ENCODE measurements around the gene UQCR10.

Gene UQCR10

DNA sequence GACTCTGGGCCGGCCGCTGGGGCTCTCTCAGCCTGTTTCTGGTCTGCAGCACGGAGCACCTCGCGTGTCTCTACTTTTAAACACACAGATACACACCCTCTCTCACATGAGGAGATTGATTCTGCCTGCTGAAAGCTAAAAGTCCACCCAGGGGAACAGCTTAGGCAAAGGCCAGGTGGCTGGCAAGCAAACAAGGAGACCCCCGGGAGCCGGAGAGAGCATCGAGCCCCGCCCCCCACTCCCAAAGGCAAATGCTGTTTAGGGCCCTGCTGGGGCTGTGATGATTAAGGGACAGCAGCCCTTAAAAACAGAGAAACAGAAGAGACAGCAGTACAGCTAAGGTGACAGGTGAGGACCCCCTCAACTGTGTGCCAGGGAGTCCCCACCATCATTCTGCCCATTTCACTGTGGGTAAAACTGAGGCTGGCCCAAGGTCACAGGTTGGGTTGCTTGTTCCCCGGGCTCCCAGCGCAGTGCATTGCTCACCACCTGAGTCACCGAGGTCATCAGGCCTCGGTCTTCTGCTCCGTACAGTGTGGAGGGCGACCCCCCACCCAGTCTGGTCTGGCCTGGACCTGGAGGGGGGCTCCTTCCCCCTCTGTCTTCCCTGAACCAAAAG is 40.5 kb upstream of the UQCR10 start:
- Histone ChIP-seq H3K27me3 (ENCODE audit: insufficient read depth, low read length, poor library complexity) (no peaks in the 10 kb centered on the region), H3K4me1 (ENCODE audit: insufficient read depth, low read length) (no peaks in the 10 kb centered on the region), H3K79me2 (ENCODE audit: insufficient read depth, low read length) (no peaks in the 10 kb centered on the region), H3K9me3 (ENCODE audit: insufficient read depth, low read length, severe bottlenecking) (no peaks in the 10 kb centered on the region), H3K4me3 (ENCODE audit: low read depth in 1 of 2, low read length in 2 of 2) (no peak overlapping the region), H3K4me2 (ENCODE audit: insufficient read depth, low read length) (no peak overlapping the region), H3K27ac (ENCODE audit: low read length) (no peak overlapping the region), H4K20me1 (ENCODE audit: insufficient read depth, low read length) (peaks cover 5% of the 10 kb centered on the region; the same call in 1 of the 2 replicates), H3K36me3 (ENCODE audit: insufficient read depth, low read length) (peaks cover 10% of the 10 kb centered on the region; the same call in 1 of the 2 replicates), H2AFZ (ENCODE audit: low read depth, low read length) (no peak overlapping the region), H3K9ac (ENCODE audit: low read depth, low read length) (no peak overlapping the region)
- no peak for TF ChIP-seq EZH2 (IDR thresholded peaks at IDR 0.05; ENCODE audit: borderline replicate concordance, low read depth, low read length, severe bottlenecking)
- TF ChIP-seq, protein P1, sequence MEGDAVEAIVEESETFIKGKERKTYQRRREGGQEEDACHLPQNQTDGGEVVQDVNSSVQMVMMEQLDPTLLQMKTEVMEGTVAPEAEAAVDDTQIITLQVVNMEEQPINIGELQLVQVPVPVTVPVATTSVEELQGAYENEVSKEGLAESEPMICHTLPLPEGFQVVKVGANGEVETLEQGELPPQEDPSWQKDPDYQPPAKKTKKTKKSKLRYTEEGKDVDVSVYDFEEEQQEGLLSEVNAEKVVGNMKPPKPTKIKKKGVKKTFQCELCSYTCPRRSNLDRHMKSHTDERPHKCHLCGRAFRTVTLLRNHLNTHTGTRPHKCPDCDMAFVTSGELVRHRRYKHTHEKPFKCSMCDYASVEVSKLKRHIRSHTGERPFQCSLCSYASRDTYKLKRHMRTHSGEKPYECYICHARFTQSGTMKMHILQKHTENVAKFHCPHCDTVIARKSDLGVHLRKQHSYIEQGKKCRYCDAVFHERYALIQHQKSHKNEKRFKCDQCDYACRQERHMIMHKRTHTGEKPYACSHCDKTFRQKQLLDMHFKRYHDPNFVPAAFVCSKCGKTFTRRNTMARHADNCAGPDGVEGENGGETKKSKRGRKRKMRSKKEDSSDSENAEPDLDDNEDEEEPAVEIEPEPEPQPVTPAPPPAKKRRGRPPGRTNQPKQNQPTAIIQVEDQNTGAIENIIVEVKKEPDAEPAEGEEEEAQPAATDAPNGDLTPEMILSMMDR (IDR thresholded peaks at IDR 0.05; ENCODE audit: borderline replicate concordance, extremely low read depth, low read length, poor library complexity, severe bottlenecking), result no peak
- ATAC-seq (ENCODE audit: insufficient read depth, low read depth) (no peak), DNase-seq (no peak)

DNA sequence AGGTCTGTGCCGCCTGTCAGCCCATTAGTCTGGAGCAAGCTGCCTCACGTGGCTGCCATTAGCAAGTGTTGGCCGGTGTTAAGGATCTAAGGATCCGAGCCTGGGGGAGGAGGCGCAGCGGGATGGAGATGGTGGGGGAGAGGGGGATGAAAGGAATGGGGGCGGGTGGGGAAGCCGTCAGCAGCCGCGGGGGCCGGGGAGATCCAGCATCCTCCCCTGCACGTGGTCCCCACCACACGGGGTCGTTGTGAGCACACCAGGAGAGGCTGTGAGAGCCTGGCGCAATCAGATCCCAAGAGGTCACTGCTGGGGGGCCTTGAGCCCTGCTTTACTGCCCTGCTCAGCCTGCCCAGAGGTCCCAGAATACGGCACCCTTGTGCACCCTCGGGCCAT is 40.0 kb upstream of the UQCR10 start:
- Histone ChIP-seq H3K36me3 (ENCODE audit: insufficient read depth, low read length) (peaks cover 10% of the 10 kb centered on the region; the same call in 1 of the 2 replicates), H3K27me3 (ENCODE audit: insufficient read depth, low read length, poor library complexity) (no peaks in the 10 kb centered on the region), H3K9me3 (ENCODE audit: insufficient read depth, low read length, severe bottlenecking) (no peaks in the 10 kb centered on the region), H3K9ac (ENCODE audit: low read depth, low read length) (no peak overlapping the region), H3K27ac (ENCODE audit: low read length) (no peak overlapping the region), H3K79me2 (ENCODE audit: insufficient read depth, low read length) (no peaks in the 10 kb centered on the region), H3K4me3 (ENCODE audit: low read depth in 1 of 2, low read length in 2 of 2) (no peak overlapping the region), H2AFZ (ENCODE audit: low read depth, low read length) (no peak overlapping the region), H4K20me1 (ENCODE audit: insufficient read depth, low read length) (peaks cover 5% of the 10 kb centered on the region; the same call in 1 of the 2 replicates), H3K4me2 (ENCODE audit: insufficient read depth, low read length) (no peak overlapping the region), H3K4me1 (ENCODE audit: insufficient read depth, low read length) (no peaks in the 10 kb centered on the region)
- no peak for TF ChIP-seq EZH2 (IDR thresholded peaks at IDR 0.05; ENCODE audit: borderline replicate concordance, low read depth, low read length, severe bottlenecking)
- TF ChIP-seq, protein P1 (IDR thresholded peaks at IDR 0.05; ENCODE audit: borderline replicate concordance, extremely low read depth, low read length, poor library complexity, severe bottlenecking), result peak; percentile 48
- DNase-seq (peak; percentile 48), ATAC-seq (ENCODE audit: insufficient read depth, low read depth) (peak; percentile 67; the same call in 2 of the 3 replicates)

DNA sequence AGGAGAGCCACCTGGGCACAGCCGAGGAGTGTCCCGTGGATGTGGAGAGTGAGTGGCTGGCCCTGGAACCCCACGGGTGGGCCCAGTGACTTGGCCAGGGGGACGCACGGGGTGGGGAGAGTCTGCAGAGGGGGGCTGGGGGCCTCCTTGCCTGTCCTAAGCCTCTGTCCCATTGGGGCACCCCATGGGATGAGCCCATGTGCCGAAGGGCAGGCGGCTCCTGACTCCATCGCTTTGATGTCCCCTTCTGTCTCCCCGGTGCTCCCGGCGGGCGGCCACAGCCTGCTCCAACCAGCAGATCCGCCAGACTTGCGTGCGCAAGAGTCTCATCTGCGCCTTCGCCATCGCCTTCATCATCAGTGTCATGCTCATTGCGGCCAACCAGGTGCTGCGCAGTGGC is 38.0 kb upstream of the UQCR10 start:
- 0 out of 2 replicates have a peak, but pooled peaks cover 5% of the 10 kb centered on the region for H4K20me1 ChIP-seq (ENCODE audit: insufficient read depth, low read length)
- no peak overlapping the region for H3K4me3 ChIP-seq (ENCODE audit: low read depth in 1 of 2, low read length in 2 of 2)
- H3K4me1 ChIP-seq (ENCODE audit: insufficient read depth, low read length), result no peaks in the 10 kb centered on the region
- H3K9ac ChIP-seq (ENCODE audit: low read depth, low read length), result no peak overlapping the region
- ATAC-seq (ENCODE audit: insufficient read depth, low read depth) (no peak), DNase-seq (no peak)
- no peak overlapping the region for H2AFZ ChIP-seq (ENCODE audit: low read depth, low read length)
- H3K4me2 ChIP-seq (ENCODE audit: insufficient read depth, low read length), result no peak overlapping the region
- no peaks in the 10 kb centered on the region for H3K27me3 ChIP-seq (ENCODE audit: insufficient read depth, low read length, poor library complexity)
- no peaks in the 10 kb centered on the region for H3K9me3 ChIP-seq (ENCODE audit: insufficient read depth, low read length, severe bottlenecking)
- no peak overlapping the region for H3K27ac ChIP-seq (ENCODE audit: low read length)
- H3K36me3 ChIP-seq (ENCODE audit: insufficient read depth, low read length), result peaks cover 12% of the 10 kb centered on the region; the same call in 1 of the 2 replicates
- TF ChIP-seq EZH2 (IDR thresholded peaks at IDR 0.05; ENCODE audit: borderline replicate concordance, low read depth, low read length, severe bottlenecking), result no peak
- TF ChIP-seq, protein P1 (IDR thresholded peaks at IDR 0.05; ENCODE audit: borderline replicate concordance, extremely low read depth, low read length, poor library complexity, severe bottlenecking), result no peak
- no peaks in the 10 kb centered on the region for H3K79me2 ChIP-seq (ENCODE audit: insufficient read depth, low read length)

Data from DND-41 (cell line).